GM21619 (cell line): Measurements from ENCODE around the gene SPRR5.
A peak's percentile ranks its signal among the peaks of the same experiment; 100 is the strongest.

Experiments used
- ATAC-seq: cut with Tn5 transposase; IDR thresholded peaks from one replicate; pipeline ENCODE4 v1.9.1; 2021; ENCODE audit not compliant: unreplicated experiment

The SPRR5 gene

GRCh38 chr1:152942161-152942560 is 4.8 kb upstream of the SPRR5 start:
- ATAC-seq = no peak

DNA sequence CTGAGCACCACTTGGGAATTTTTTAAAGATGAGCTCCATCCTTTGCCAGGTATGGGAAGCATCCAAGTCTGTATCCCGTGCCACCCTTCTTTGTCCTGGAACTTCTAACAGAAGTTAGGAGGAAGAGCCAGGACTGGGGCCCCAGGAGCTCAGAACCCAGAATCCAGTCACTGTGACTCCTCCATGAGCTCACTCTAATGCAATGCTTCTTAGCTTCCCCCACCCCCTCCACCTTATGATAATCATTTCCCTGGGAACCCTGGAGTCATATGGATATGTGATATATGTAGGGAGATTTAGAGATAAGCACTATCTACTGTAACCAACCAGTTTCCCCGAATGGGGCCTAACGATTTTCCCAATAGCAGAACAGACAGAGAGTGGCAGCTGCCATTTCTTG is 758 bp upstream of the SPRR5 start:
- no peak for ATAC-seq

DNA sequence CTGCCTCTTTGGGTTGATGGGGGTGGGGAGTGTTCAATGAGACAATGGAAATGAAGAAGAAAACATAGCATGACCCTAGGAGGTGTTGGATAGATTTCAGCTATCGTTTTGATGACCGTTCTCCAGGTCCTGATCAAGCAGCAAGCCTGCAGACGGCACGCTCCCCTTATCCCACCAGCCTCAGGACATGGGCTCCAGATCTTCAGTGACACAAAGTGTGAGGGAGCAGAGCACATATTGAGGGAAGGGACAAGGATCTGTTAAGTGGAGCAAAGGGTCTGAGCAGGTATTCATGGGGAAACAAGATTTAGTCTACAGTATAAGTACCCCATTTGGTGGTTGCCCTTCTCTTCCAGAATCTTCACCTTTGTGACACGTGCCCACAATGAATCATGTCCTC is 4.7 kb downstream of the SPRR5 start:
- ATAC-seq = no peak

- ATAC-seq = no peak
These were observed 6.8 kb downstream of the SPRR5 start for GRCh38 chr1:152953761-152954160.

GRCh38 chr1:152954436-152954835 is 7.4 kb downstream of the SPRR5 start:
- no peak for ATAC-seq

DNA sequence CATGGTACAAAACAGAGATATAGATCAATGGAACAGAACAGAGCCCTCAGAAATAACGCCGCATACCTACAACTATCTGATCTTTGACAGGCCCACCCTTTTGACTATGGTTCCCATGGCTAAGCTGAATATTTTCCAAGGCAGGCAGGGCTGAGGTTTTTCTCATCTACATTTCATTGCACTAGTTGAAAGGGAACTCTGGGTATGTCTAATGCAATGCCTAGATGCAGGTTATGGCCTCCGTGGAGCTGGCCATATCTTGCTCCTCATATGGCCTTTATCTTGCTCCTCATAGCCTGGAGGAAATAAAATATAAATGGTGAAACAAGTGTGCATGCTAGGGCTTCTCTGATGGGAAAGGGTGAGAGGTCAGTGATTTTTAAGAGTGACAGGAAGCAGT is 10.6 kb downstream of the SPRR5 start:
- ATAC-seq = no peak

- ATAC-seq = no peak
These were observed 12.3 kb downstream of the SPRR5 start for GRCh38 chr1:152959273-152959672.

- no peak for ATAC-seq
These were observed 12.9 kb downstream of the SPRR5 start for GRCh38 chr1:152959801-152960451.

DNA sequence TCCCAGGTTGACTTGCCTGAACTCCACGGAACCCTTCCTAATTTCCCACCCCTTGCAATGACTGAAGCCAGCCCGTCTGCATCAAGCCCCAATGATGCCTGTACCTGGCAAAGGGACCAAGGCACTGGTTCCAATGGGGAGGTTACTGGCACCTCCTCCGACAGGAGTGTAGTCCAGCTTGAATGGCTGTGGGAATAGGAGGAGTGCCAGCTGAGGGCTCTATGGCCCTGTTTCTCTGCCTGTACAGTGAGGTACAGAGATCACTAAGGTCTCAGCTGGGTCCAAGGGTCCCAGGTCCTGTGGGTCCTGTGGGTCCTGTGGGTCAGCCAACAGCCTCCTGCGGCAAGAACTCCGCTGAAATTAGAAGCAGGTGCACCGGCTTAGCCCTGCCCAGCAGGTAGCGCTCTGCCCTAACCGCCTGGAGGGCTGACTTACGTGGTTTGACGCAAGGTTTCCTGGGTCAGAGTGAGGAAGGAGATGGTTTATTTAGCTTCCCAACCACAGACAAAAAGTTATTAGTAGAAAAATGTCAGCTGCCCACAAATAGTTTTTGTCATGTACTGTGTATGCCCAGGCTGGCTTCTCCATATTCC is 13.5 kb downstream of the SPRR5 start:
- ATAC-seq = no peak

GRCh38 chr1:152961226-152961891 is 14.4 kb downstream of the SPRR5 start:
- ATAC-seq = no peak

GRCh38 chr1:152962876-152963415 is 15.9 kb downstream of the SPRR5 start:
- ATAC-seq = no peak

- no peak for ATAC-seq
These were observed 17.5 kb downstream of the SPRR5 start for GRCh38 chr1:152964536-152964935.

DNA sequence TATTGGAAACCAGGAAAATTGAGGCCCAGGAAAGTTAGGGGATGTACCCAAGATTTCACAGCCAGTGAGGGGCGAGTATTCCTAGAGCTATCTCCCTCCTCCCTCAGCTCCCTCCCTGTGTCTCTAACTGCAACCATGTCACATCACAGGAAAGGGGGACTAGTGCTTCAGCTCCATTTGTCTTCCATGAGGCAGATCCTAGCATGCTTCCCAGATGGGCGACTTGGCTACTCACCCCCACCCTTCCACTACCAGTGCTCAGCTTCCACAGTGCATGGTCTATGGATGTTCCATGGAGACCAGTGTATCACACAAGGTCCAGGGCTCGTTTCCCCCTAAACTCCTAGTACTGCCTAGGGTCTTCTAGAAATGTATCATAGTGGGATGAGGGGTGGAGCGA is 18.8 kb downstream of the SPRR5 start:
- ATAC-seq = no peak

GRCh38 chr1:152967201-152967600 is 20.2 kb downstream of the SPRR5 start:
- no peak for ATAC-seq

- ATAC-seq = peak; percentile 85
These were observed 21.2 kb downstream of the SPRR5 start for GRCh38 chr1:152968248-152968647.

- no peak for ATAC-seq
These were observed 22.0 kb downstream of the SPRR5 start for GRCh38 chr1:152969036-152969435.

DNA sequence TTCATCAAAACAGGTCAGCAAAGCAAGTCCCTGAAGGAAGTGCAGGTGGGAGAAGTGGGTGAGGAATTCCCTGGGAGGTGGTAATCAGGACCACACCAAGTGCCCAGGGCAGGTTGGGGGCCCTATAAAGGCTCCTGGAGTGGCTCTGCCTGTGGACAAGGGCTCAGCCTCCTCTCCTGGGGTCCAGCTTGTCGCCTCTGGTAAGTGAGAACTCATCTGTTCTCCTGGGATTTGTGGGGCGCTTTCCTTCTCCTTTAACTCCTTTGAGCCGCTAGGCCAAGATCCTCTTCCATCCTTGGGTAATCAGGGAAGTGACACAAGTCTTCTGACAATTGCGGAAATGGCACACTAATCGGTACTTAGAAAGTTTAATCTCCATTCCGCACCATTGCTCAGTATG is 23.5 kb downstream of the SPRR5 start, which contains the start of gene SPRR4:
TSS of gene SPRR4 (plus strand) at position 154 of the 400 bp plus-strand sequence. CDS start 1,243 bp downstream, outside the sequence.
- no peak for ATAC-seq

DNA sequence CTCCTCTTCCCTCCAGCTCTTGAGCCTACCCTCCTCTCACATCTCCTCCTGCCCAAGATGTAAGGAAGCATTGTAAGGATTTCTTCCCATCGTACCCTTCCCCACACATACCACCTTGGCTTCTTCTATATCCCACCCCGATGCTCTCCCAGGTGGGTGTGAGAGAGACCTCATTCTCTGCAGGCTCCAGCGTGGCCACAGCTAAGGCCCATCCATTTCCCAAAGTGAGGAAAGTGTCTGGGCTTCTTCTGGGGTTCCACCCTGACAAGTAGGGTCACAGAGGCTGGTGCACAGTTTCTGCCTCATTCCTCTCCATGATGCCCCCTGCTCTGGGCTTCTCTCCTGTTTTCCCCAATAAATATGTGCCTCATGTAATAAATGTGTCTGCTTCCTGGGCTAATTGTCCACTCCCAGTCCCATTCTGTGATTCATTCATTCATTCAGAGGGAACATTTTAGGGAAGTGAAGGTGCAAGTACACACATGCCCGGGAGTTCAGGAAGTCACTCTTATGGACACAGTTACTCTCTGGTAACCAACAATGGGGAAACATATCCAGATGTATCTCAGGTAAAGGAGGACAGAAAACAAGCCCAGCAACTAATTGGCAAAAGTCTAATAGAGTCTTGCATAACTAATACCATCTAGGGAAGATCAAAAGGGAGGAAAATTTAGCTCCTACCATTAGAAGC is 25.3 kb downstream of the SPRR5 start:
- ATAC-seq = no peak

GRCh38 chr1:152976688-152977087 is 29.7 kb downstream of the SPRR5 start:
- ATAC-seq = no peak

DNA sequence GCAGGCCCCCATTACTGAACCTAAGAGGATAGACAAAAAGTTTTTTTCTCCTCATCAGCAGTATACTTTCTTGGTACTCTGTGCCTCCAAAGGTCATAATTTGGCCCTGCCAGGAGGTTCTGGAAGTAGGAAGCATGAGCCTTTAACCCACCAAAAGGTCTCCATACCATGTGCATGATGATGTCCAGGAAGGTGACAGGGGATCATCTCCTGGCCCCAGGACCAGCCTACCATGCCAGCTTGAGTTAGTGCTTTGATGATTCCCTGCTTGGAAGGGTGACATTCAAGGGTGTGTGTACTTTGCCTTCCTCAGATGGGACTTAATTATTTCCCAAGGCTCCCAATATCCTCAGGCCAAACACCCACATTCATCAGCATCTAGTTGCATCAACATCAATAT is 30.6 kb downstream of the SPRR5 start:
- no peak for ATAC-seq

GRCh38 chr1:152980676-152981075 is 33.7 kb downstream of the SPRR5 start:
- ATAC-seq = no peak
